ENCODE data around the gene TRIM36.

DNA sequence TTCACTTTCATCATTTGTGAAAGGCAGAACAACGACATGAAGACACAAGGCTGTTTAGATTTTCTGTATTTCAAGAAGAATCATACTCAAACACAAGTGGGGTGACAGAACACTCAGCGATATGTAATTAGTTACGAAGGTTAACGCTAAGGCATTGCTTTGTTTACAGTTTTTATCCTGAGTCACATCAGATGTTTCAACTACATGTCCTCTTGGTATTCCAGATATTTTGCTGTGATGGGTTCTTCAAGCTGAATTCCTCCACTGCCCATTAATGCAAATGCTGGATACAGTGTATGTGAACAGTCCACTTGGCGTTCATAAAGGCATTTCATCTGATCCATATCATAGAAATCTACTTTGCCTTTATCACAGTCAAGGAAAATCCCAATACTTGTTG lies 43.4 kb downstream of the TRIM36 start:
- TF ChIP-seq, protein P1, sequence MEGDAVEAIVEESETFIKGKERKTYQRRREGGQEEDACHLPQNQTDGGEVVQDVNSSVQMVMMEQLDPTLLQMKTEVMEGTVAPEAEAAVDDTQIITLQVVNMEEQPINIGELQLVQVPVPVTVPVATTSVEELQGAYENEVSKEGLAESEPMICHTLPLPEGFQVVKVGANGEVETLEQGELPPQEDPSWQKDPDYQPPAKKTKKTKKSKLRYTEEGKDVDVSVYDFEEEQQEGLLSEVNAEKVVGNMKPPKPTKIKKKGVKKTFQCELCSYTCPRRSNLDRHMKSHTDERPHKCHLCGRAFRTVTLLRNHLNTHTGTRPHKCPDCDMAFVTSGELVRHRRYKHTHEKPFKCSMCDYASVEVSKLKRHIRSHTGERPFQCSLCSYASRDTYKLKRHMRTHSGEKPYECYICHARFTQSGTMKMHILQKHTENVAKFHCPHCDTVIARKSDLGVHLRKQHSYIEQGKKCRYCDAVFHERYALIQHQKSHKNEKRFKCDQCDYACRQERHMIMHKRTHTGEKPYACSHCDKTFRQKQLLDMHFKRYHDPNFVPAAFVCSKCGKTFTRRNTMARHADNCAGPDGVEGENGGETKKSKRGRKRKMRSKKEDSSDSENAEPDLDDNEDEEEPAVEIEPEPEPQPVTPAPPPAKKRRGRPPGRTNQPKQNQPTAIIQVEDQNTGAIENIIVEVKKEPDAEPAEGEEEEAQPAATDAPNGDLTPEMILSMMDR (IDR thresholded peaks at IDR 0.05; ENCODE audit: control extremely low read depth in 1 of 3, insufficient read depth in 1 of 3, low read depth in 1 of 3, low read length in 3 of 3) = no peak
- TF ChIP-seq POLR2A (IDR thresholded peaks at IDR 0.05; ENCODE audit: control extremely low read depth in 1 of 2, low read depth in 2 of 2, low read length in 2 of 2) = no peak
- TF ChIP-seq NRF1 (IDR thresholded peaks at IDR 0.05; ENCODE audit: low read depth, low read length) = no peak
- TF ChIP-seq ZNF274 (IDR thresholded peaks at IDR 0.05; ENCODE audit: borderline replicate concordance, extremely low read depth, low read length) = no peak
- TF ChIP-seq YY1 (IDR thresholded peaks at IDR 0.05; ENCODE audit: low read depth, low read length) = no peak
- no peak for TF ChIP-seq BACH1 (IDR thresholded peaks at IDR 0.05; ENCODE audit: low read length)
- no peak for TF ChIP-seq PHF8 (conservative IDR thresholded peaks at IDR 0.05; ENCODE audit: low read depth, low read length)
- no peak for TF ChIP-seq POLR2AphosphoS5 (IDR thresholded peaks at IDR 0.05; ENCODE audit: low read depth, low read length)
- TF ChIP-seq, protein P2, sequence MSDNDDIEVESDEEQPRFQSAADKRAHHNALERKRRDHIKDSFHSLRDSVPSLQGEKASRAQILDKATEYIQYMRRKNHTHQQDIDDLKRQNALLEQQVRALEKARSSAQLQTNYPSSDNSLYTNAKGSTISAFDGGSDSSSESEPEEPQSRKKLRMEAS (IDR thresholded peaks at IDR 0.05) = no peak
- no peak for TF ChIP-seq GABPA (IDR thresholded peaks at IDR 0.05; ENCODE audit: borderline replicate concordance, insufficient read depth, low read length)
